ENCODE results near the gene PPP2R2B.

DNA sequence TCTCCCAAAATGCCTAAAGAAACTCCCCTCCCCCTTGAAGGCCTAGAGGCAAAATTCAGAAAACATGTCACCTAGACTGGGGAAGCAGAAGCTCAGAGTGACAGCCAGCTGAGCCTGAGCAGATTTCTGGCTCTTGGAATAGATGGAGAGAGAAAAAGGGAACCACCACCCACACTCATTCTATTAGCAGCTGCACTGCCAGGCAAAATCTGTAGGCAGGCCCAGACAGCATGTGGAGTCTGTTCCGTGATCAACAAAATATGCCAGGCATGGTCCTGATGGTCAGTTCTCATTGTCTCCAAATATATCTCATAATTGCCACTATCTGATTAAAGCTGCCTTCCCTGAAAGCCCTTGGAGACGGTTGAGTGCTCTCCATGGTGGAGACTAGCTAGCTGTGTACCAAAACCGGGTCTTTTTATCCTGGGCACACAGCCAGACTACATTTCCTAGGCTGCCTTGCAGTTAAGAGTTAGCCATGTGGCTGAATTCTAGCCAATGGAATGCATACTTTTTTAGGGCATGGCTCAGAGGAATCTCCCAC, 230.8 kb downstream of the PPP2R2B start:
- no peak for TF ChIP-seq CTCF (optimal IDR thresholded peaks at IDR 0.05 in 1 of 3, IDR thresholded peaks at IDR 0.05 in 1 of 3, conservative IDR thresholded peaks at IDR 0.05 in 1 of 3; ENCODE audit: extremely low read depth in 1 of 3, insufficient read depth in 2 of 3, low read length in 3 of 3)
- no peak for TF ChIP-seq EZH2 (IDR thresholded peaks at IDR 0.05; ENCODE audit: low read length)
